PFSK-1 (cell line): ENCODE data around the gene ADAMTS2.

Source experiments
- FOXP2 ChIP-seq: optimal IDR thresholded peaks from 2 replicates; pipeline ENCODE3; 2011; ENCODE audit warnings: borderline replicate concordance, control low read depth, inconsistent platforms; ENCODE audit not compliant: insufficient read depth; ENCODE audit errors: extremely low read length, extremely low read depth
- POLR2AphosphoS5 ChIP-seq: IDR thresholded peaks from 2 replicates; pipeline ENCODE4 v1.6.1; 2012; ENCODE audit warnings: low read depth, mild to moderate bottlenecking, control low read depth, low read length, moderate library complexity
- REST ChIP-seq, 2 experiments: IDR thresholded peaks; 2 replicates each; pipeline versions ENCODE4 v1.6.1 to v1.8.0; 2011 to 2012; ENCODE audit warnings: low read depth in 2 of 2, low read length in 2 of 2, control low read depth in 1 of 2, inconsistent platforms in 1 of 2, mild to moderate bottlenecking in 1 of 2, moderate library complexity in 1 of 2; ENCODE audit not compliant: insufficient read depth in 1 of 2
- SIN3A ChIP-seq: IDR thresholded peaks from 2 replicates; pipeline ENCODE4 v1.6.1; 2012; ENCODE audit warnings: mild to moderate bottlenecking, low read length, moderate library complexity, borderline replicate concordance; ENCODE audit not compliant: insufficient read depth
- TAF1 ChIP-seq: IDR thresholded peaks from 2 replicates; pipeline ENCODE4 v1.6.1; 2012; ENCODE audit warnings: low read length, control low read depth, borderline replicate concordance; ENCODE audit not compliant: insufficient read depth

The ADAMTS2 gene

GRCh38 chr5:179307013-179307800 is 38.1 kb downstream of the ADAMTS2 start:
- no peak for TF ChIP-seq POLR2AphosphoS5
- TF ChIP-seq REST (IDR thresholded peaks at IDR 0.05; ENCODE audit: insufficient read depth in 1 of 2, low read depth in 2 of 2, low read length in 2 of 2): no peak
- TF ChIP-seq FOXP2: no peak
- TF ChIP-seq SIN3A: no peak
- TF ChIP-seq TAF1: no peak

- no peak for TF ChIP-seq TAF1
- no peak for TF ChIP-seq SIN3A
- no peak for TF ChIP-seq REST (IDR thresholded peaks at IDR 0.05; ENCODE audit: insufficient read depth in 1 of 2, low read depth in 2 of 2, low read length in 2 of 2)
- no peak for TF ChIP-seq FOXP2
- TF ChIP-seq POLR2AphosphoS5: no peak
Observed at GRCh38 chr5:179306191-179307012, 38.9 kb downstream of the ADAMTS2 start.

DNA sequence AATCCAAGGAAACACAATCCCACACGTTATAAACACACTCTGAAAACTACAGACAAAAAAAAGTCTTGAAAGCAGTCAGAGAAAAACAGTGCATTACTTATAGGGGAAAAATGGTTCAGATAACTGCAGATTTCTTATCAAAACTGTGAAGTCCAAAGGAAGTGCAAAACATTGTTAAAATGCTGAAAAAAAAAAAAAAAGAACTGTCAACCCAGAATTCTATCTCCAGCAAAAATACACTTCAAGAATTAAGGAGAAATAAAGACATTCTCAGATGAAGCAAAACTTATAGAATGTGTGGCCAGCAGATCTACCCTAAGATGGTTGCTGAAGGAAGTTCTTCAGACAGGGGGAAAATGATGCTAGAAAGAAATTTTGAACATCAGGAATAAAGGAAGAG is 40.4 kb downstream of the ADAMTS2 start:
- TF ChIP-seq FOXP2 (no peak), POLR2AphosphoS5 (no peak), TAF1 (no peak), REST (IDR thresholded peaks at IDR 0.05; ENCODE audit: insufficient read depth in 1 of 2, low read depth in 2 of 2, low read length in 2 of 2) (no peak), SIN3A (no peak)

DNA sequence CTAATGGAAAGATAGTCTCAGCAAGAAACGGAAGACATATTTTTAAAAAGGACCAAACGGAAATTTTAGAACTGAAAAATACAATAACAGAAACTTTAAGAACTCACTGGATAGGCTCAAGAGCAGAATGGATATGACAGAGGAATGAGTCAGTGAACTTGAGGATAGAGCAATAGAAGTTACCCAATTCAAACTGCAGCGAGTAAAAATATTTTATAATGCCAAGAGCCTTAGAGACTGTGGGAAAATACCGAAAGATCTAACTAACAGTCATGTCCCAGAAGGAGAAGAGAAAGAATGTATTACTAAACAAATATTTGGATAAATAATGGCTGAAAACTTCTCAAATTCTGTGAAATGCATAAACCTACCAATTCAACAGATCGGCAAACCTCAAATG is 40.8 kb downstream of the ADAMTS2 start:
- TF ChIP-seq POLR2AphosphoS5: no peak
- TF ChIP-seq FOXP2: no peak
- TF ChIP-seq SIN3A: no peak
- no peak for TF ChIP-seq TAF1
- TF ChIP-seq REST (IDR thresholded peaks at IDR 0.05; ENCODE audit: insufficient read depth in 1 of 2, low read depth in 2 of 2, low read length in 2 of 2): no peak
